Neural cell (in vitro differentiated cells): ENCODE measurements around the gene SLC2A4. TPM values are rescaled to one million over a fixed set of nuclear protein-coding genes. Genes with fewer than 3 reads are reported as not detected.
"Not testable (repeated sequence)": the region's sequence is repeated elsewhere in the genome, so short reads cannot be mapped to it uniquely, and the experiment has no call there.

Source experiments
- H2AFZ ChIP-seq: fragments of 200-600, 300-800 bp; sonication (generic), shearing (Covaris generic); 2 replicates; pipeline ENCODE4 v1.6.0; 2014; ENCODE audit warnings: low read depth, mild to moderate bottlenecking, antibody characterized with exemption, low read length, moderate library complexity
- H3F3A ChIP-seq: fragments of 200-600 bp; shearing (Covaris generic); 2 replicates; pipeline ENCODE4 v1.6.1; 2016; ENCODE audit warnings: mild to moderate bottlenecking, moderate library complexity, mixed read lengths, antibody characterized with exemption, low read length; ENCODE audit not compliant: insufficient read depth, poor library complexity, severe bottlenecking
- H3K27ac ChIP-seq: fragments of 200-600, 300-800 bp; sonication (generic), shearing (Covaris generic); 2 replicates; pipeline ENCODE4 v1.5.1; 2014; ENCODE audit warnings: mild to moderate bottlenecking, low read length, moderate library complexity
- H3K27me3 ChIP-seq: fragments of 300-800, 200-600 bp; sonication (generic), shearing (Covaris generic); 2 replicates; pipeline ENCODE4 v1.6.0; 2014; ENCODE audit warnings: mild to moderate bottlenecking, low read depth, low read length, moderate library complexity; ENCODE audit not compliant: insufficient read depth
- H3K36me3 ChIP-seq: fragments of 300-800, 200-600 bp; sonication (generic), shearing (Covaris generic); 2 replicates; pipeline ENCODE4 v1.5.1; 2014; ENCODE audit warnings: mild to moderate bottlenecking, antibody characterized with exemption, low read length, moderate library complexity; ENCODE audit not compliant: insufficient read depth
- H3K4me2 ChIP-seq: fragments of 300-800, 200-600 bp; sonication (generic), shearing (Covaris generic); 2 replicates; pipeline ENCODE4 v1.6.0; 2014; ENCODE audit warnings: mild to moderate bottlenecking, low read length
- H3K4me3 ChIP-seq: fragments of 300-800, 200-600 bp; sonication (generic), shearing (Covaris generic); 2 replicates; pipeline ENCODE4 v1.5.1; 2014; ENCODE audit warnings: mild to moderate bottlenecking, low read length, moderate library complexity
- H3K79me2 ChIP-seq: fragments of 200-600 bp; shearing (Covaris generic); replicated peaks from 2 replicates; pipeline ENCODE4 v1.6.0; 2014; ENCODE audit warnings: mild to moderate bottlenecking, low read length, moderate library complexity; ENCODE audit not compliant: insufficient read depth
- H3K9ac ChIP-seq: fragments of 300-800, 200-600 bp; sonication (generic), shearing (Covaris generic); 2 replicates; pipeline ENCODE4 v1.6.1; 2016; ENCODE audit warnings: mild to moderate bottlenecking, low read length, mixed read lengths
- H3K9me2 ChIP-seq: fragments of 200-600 bp; shearing (Covaris generic); 2 replicates; pipeline ENCODE4 v1.6.1; 2016; ENCODE audit warnings: mild to moderate bottlenecking, low read length, mixed read lengths; ENCODE audit not compliant: insufficient read depth
- H3K9me3 ChIP-seq: fragments of 200-600, 300-800 bp; sonication (generic), shearing (Covaris generic); 2 replicates; pipeline ENCODE4 v1.6.1; 2016; ENCODE audit warnings: mild to moderate bottlenecking, mixed run types, low read length, moderate library complexity, mixed read lengths
- H4K20me1 ChIP-seq: fragments of 200-600 bp; shearing (Covaris generic); 2 replicates; pipeline ENCODE4 v1.6.1; 2016; ENCODE audit warnings: mild to moderate bottlenecking, mixed run types; ENCODE audit not compliant: insufficient read depth
- CTCF ChIP-seq: fragments of 450-650 bp; IDR thresholded peaks from 2 replicates; pipeline ENCODE4 v1.5.1; 2014; ENCODE audit warnings: antibody characterized with exemption, mild to moderate bottlenecking, moderate library complexity; ENCODE audit not compliant: poor library complexity, severe bottlenecking
- EP300 ChIP-seq: fragments of 450-650 bp; conservative IDR thresholded peaks from 2 replicates; pipeline ENCODE4 v1.6.1; 2014; ENCODE audit warnings: antibody characterized with exemption, mild to moderate bottlenecking, moderate library complexity; ENCODE audit not compliant: poor library complexity, severe bottlenecking
- EZH2 ChIP-seq: fragments of 200-600, 300-800 bp; shearing (Covaris generic), sonication (generic); IDR thresholded peaks from 2 replicates; pipeline ENCODE4 v1.6.1; 2014; ENCODE audit warnings: antibody characterized with exemption, low read length, borderline replicate concordance, mild to moderate bottlenecking; ENCODE audit not compliant: insufficient read depth, poor library complexity, severe bottlenecking
- MXI1 ChIP-seq: fragments of 450-650 bp; conservative IDR thresholded peaks from 2 replicates; pipeline ENCODE4 v1.6.1; 2014; ENCODE audit warnings: antibody characterized with exemption, mild to moderate bottlenecking; ENCODE audit not compliant: poor library complexity, severe bottlenecking
- POLR2AphosphoS5 ChIP-seq: IDR thresholded peaks from 2 replicates; pipeline ENCODE4 v1.6.1; 2012
- RAD21 ChIP-seq: fragments of 450-650 bp; conservative IDR thresholded peaks from 2 replicates; pipeline ENCODE4 v1.6.1; 2014; ENCODE audit warnings: antibody characterized with exemption, mild to moderate bottlenecking, moderate library complexity
- REST ChIP-seq: IDR thresholded peaks from 2 replicates; pipeline ENCODE4 v1.6.1; 2012; ENCODE audit warnings: borderline replicate concordance
- SMC3 ChIP-seq: fragments of 450-650 bp; conservative IDR thresholded peaks from 2 replicates; pipeline ENCODE4 v1.6.1; 2014; ENCODE audit warnings: antibody characterized with exemption, mild to moderate bottlenecking, moderate library complexity; ENCODE audit not compliant: poor library complexity
- TAF1 ChIP-seq: IDR thresholded peaks from 2 replicates; pipeline ENCODE4 v1.6.1; 2012; ENCODE audit warnings: low read depth
- polyA plus RNA-seq: library from polyadenylated mRNA; depleted of rRNA; stranded (reverse); fragments of >200 nt; gene quantifications from 2 replicates; pipeline ENCODE4 v1.2.3, GENCODE V29; 2014

SLC2A4 gene
- polyA plus RNA-seq, 1 donor from 2014 or later: not detected

- H3K36me3 ChIP-seq, H3K9me2 ChIP-seq, H4K20me1 ChIP-seq, H3F3A ChIP-seq, H3K27ac ChIP-seq, H3K9me3 ChIP-seq, H3K9ac ChIP-seq, H3K4me2 ChIP-seq, H3K4me3 ChIP-seq, H3K27me3 ChIP-seq, H3K79me2 ChIP-seq, H2AFZ ChIP-seq: not testable (repeated sequence)
These were observed 54.2 kb downstream of the SLC2A4 start for GRCh38 chr17:7335765-7336164.

- H3K4me2 ChIP-seq: no peak within 1 kb of the TSS
These were observed 55.0 kb downstream of the SLC2A4 start, which contains the start of gene ACAP1 for GRCh38 chr17:7336240-7337175. TSS of gene ACAP1 (plus strand) at chr17:7336529. CDS start at chr17:7336735, 206 bp downstream.

GRCh38 chr17:7337600-7337999, 56.1 kb downstream of the SLC2A4 start:
- H3F3A ChIP-seq, H3K9ac ChIP-seq, H3K27me3 ChIP-seq, H2AFZ ChIP-seq, H3K36me3 ChIP-seq, H3K9me3 ChIP-seq, H3K79me2 ChIP-seq, H3K4me3 ChIP-seq, H3K9me2 ChIP-seq, H4K20me1 ChIP-seq, H3K4me2 ChIP-seq, H3K27ac ChIP-seq: not testable (repeated sequence)

More at GRCh38 chr17:7336240-7337175, 55.0 kb downstream of the SLC2A4 start, which contains the start of gene ACAP1:
- no peaks in the 10 kb centered on the region for H3K9me3 ChIP-seq
- no peak for TF ChIP-seq EP300
- TF ChIP-seq CTCF: no peak
- TF ChIP-seq REST: no peak
- TF ChIP-seq MXI1: no peak
- TF ChIP-seq TAF1: no peak
- no peak for TF ChIP-seq POLR2AphosphoS5
- no peak for TF ChIP-seq RAD21
- no peak for TF ChIP-seq EZH2
- no peak for TF ChIP-seq SMC3
- H3K79me2 ChIP-seq: no peaks in the 10 kb centered on the region
- H3K9me2 ChIP-seq: no peaks in the 10 kb centered on the region
- H4K20me1 ChIP-seq: no peaks in the 10 kb centered on the region
- no peak within 1 kb of the TSS for H2AFZ ChIP-seq
- H3K4me3 ChIP-seq: no peak within 1 kb of the TSS
- H3K27ac ChIP-seq: no peak within 1 kb of the TSS
- H3K36me3 ChIP-seq: no peaks in the 10 kb centered on the region
- H3K27me3 ChIP-seq: no peaks in the 10 kb centered on the region
- H3K9ac ChIP-seq: no peak within 1 kb of the TSS
- H3F3A ChIP-seq: no peaks in the 10 kb centered on the region
